ENCODE results near the gene C19orf12.
A peak's percentile ranks its signal among the peaks of the same experiment; 100 is the strongest.

DNA sequence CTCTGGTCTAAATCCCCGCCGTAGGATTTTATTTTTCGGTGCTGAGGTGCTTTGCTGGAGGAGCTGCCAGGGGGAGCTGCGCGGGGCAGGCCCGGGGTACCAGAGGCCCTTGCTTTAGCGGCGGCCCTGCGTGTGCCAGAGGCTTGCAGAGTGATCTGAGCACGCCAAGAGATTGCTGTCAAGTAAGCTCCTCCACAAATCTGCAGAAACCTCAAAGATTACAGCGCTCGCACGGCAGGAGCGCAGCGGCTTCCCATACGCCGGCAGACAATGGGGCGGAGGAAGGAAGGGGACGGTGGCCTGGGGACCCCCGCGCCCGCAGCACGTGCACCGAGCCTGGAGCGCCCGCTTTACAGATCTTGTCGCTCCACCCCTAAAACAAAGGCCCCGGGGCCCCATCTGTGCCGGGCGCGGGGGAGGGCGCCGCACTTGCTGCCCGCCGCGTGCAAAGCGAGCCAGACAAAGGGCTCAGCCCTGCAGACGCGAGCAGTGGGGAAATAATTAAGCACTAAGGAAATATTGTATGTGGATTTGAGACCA is 9.1 kb upstream of the C19orf12 start:
- TF ChIP-seq POLR2AphosphoS5 (IDR thresholded peaks at IDR 0.05; ENCODE audit: insufficient read depth, low read depth, low read length) (no peak), EZH2 (IDR thresholded peaks at IDR 0.05; ENCODE audit: borderline replicate concordance, low read depth, low read length, severe bottlenecking) (peak; percentile 63), POLR2A (IDR thresholded peaks at IDR 0.05; ENCODE audit: low read depth, low read length) (no peak), MYC (IDR thresholded peaks at IDR 0.05; ENCODE audit: low read depth, low read length) (no peak)
- TF ChIP-seq, protein P1, sequence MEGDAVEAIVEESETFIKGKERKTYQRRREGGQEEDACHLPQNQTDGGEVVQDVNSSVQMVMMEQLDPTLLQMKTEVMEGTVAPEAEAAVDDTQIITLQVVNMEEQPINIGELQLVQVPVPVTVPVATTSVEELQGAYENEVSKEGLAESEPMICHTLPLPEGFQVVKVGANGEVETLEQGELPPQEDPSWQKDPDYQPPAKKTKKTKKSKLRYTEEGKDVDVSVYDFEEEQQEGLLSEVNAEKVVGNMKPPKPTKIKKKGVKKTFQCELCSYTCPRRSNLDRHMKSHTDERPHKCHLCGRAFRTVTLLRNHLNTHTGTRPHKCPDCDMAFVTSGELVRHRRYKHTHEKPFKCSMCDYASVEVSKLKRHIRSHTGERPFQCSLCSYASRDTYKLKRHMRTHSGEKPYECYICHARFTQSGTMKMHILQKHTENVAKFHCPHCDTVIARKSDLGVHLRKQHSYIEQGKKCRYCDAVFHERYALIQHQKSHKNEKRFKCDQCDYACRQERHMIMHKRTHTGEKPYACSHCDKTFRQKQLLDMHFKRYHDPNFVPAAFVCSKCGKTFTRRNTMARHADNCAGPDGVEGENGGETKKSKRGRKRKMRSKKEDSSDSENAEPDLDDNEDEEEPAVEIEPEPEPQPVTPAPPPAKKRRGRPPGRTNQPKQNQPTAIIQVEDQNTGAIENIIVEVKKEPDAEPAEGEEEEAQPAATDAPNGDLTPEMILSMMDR (IDR thresholded peaks at IDR 0.05; ENCODE audit: extremely low read depth in 1 of 2, insufficient read depth in 1 of 2, low read depth in 1 of 2, low read length in 2 of 2), result peak in 1 of 2 donors; percentile 1
- TF ChIP-seq, protein P2, sequence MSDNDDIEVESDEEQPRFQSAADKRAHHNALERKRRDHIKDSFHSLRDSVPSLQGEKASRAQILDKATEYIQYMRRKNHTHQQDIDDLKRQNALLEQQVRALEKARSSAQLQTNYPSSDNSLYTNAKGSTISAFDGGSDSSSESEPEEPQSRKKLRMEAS (IDR thresholded peaks at IDR 0.05; ENCODE audit: insufficient read depth, insufficient read length), result no peak
